HG02610 (cell line): ENCODE data around the gene TMPRSS13.
A peak's percentile ranks its signal among the peaks of the same experiment; 100 is the strongest.
"Not testable (repeated sequence)": the region's sequence is repeated elsewhere in the genome, so short reads cannot be mapped to it uniquely, and the experiment has no call there.

Experiments used
- ATAC-seq: cut with Tn5 transposase; IDR thresholded peaks from one replicate; pipeline ENCODE4 v1.9.1; 2021; ENCODE audit warnings: mild to moderate bottlenecking, moderate library complexity; ENCODE audit not compliant: unreplicated experiment

TMPRSS13 gene

DNA sequence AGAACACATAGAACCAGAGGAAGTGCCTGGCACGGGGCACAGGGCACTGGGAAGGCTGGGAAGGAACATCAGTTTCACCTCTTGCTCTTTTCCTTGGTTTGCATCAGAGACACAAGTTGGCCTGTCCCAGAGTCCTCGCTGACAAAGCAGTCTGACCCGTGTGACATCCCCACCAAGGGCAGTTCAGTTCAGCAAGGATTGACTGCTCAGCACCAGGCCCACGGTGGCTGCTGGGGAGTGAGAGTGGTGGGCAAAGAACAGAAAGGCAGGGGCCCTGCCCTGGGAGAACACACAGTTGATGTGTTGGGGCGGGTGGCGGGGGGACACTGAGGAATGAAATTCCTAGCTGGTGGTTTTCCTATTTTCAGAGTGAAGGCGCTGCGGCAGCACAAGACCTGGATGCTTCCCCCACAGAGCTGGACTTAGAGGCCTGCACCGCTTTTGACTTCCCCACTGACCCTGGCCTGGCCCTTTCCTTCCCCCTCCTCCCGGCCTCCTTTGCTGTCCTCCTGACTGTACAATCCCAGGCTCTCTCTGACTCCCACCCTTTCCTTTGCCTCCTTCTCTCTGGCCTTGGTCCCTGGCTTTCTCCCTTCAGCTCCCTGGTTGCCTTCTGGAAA lies 2.2 kb upstream of the TMPRSS13 start:
- ATAC-seq, result no peak

DNA sequence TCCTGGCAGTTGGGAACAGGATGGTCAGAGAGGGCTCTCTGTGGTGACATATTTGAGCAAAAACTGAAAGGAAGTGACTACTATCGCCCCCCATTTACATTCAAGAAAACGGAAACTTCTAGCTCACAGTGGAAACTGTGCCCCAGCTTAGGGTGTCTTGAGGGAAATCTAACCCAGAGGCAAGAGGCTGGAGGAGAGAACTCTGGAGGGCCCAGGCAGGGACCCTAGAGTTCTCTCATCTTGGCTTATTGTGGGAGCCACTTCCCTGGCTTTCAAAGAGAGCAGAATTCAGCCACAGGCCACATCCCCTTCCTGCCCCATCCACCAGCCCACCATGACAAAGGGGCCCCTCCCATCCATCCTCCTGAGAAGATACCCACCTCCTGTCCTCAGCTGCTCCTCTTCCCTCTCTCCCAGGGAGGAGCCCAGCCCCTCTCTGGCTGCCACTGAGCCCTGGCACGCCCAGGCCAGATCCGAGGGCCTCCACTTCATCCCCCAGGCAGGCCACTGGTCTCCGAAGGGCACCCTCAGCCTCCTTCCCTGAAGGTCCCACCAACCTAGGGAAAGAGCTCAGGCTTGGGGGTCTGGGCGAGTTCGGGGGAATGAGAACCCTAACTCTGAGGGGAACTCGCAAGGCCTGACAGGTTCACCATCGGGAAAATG lies 1.6 kb upstream of the TMPRSS13 start:
- ATAC-seq, result no peak

- ATAC-seq, result no peak
Measured at GRCh38 chr11:117929916-117930570, 841 bp upstream of the TMPRSS13 start.

DNA sequence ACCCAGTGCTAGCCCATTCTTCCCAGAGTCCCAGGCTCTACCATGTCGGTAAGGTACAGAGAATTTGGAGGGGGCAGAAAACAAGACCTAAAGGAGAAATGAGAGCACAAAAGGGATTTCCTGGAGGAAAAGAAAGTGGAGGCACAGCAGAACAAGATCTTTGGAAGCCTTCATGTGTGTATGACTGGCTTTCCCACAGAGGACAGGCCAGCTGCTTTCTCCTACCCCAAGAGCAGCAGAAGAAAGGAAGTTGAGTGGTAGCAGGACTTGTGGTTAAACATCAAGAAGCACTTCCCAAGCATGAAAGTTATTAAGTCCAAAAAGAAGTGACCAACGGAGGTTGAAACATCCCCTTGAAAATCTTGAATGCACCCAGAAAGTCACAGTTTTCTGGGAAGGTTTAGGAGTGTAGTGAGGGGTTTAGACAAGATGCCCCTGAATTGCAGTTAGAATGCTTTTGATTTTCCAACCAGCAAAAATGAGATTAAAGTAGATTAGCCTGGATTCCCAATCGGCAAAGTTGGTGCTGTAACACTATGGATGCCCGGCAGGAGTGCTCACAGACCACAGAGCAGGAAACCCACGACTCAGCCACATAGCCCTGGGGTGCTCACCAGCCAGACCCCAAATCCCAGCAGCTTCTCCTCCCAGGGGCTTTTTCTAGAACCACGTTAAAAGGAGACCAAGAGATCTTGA lies 608 bp downstream of the TMPRSS13 start:
- ATAC-seq, result no peak

DNA sequence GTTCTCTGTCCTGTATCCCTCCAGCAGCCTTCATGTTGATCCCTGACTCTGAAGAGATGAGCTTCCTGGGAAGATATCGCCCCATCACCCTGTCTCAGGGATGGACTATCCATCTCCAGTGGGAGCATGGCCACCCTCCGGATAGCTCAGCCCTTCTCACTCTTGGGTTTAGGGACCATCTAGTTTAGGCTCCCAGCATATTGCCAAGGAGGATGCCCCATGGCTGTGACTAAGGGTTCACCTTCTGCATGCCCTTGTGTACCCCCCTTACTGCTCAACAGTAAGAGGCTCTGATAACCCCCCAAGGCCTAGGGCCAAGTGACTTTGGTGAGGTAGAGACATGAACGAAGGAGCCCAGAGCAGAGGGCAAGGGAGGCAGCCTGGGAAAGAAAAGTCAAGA lies 1.3 kb downstream of the TMPRSS13 start:
- ATAC-seq, result no peak

GRCh38 chr11:117926166-117926565 lies 3.0 kb downstream of the TMPRSS13 start:
- ATAC-seq, result not testable (repeated sequence)

DNA sequence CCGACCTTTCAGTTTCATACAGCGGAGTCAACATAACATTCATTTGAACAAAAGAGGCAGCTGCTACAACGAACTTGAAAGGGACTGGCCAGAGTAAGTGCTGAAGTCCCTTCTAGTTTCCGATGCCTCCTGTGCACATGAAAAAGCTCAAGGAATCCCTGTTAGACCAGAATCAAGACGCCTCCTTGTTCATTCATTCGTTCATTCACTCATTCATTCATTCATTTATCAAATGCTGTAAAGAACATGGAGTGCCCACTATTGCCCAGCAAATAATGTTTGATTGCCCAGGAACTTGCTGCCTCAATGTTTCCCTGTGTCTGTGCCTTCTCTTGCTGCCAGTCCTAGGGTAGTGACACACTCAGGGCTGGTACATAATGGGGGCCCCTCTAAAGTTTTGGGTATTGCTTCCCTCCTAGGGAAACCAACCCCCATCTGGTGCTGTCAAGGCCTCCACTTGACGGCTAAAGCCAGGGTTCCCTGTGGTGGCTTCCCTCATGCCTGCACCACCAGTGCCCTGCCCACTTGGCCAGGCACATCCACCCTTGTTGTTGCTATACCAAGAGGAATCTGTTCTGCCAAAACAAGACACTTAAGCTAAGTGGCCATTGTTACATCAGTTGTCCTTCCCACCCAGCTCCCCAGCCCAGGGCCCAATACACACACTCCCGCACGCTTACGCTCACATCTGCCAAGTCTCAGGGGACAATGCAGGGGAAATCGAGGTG lies 3.8 kb downstream of the TMPRSS13 start:
- ATAC-seq, result no peak

GRCh38 chr11:117924631-117925170 lies 4.5 kb downstream of the TMPRSS13 start:
- ATAC-seq, result no peak

- ATAC-seq, result no peak
Measured at GRCh38 chr11:117923773-117924172, 5.4 kb downstream of the TMPRSS13 start.

GRCh38 chr11:117923275-117923674 lies 5.9 kb downstream of the TMPRSS13 start:
- no peak for ATAC-seq

DNA sequence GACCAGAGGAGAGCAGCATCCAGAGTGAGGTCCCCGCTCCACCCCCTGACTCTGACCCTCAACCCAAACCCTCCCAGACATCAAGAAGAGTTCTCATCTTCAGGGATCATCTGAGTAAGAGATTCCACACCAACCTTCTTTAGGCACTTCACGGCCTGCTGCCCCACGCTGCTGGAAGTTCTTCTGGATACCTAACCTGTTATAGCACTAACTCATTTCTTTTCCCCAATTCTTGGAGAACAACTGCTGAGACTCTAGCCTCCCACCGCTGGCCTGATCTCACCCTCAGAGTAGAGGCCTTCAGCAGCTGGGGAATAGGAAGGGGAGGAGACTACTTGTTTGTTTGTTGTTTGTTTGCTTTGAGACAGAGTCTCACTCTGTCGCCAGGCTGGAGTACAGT lies 7.3 kb downstream of the TMPRSS13 start:
- no peak for ATAC-seq

DNA sequence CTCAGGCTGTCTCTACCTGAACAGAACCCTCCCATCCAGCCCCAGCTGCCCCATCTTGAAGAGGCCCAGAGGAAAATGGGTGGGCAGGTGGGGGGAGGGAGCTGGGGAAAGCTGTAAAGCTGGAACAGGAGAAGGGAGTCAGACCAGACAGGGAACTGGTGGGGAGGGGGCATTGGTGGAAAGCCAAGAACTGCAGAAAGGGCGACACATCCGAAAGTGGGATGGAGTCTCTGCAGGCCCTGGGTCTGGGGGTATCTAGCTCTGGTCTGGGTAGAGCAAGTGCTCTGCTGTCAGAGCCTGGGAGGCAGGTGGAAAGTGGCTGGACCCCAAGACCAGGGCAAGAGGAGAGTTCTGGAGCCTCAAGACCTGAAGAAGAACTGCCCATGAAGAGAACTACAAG lies 7.7 kb downstream of the TMPRSS13 start:
- ATAC-seq, result no peak

- ATAC-seq, result peak; percentile 49
Measured at GRCh38 chr11:117919781-117920221, 9.4 kb downstream of the TMPRSS13 start.

- peak; percentile 27 for ATAC-seq
Measured at GRCh38 chr11:117919341-117919740, 9.9 kb downstream of the TMPRSS13 start.

- no peak for ATAC-seq
Measured at GRCh38 chr11:117918366-117919255, 10.6 kb downstream of the TMPRSS13 start.

- no peak for ATAC-seq
Measured at GRCh38 chr11:117917591-117918151, 11.5 kb downstream of the TMPRSS13 start.

DNA sequence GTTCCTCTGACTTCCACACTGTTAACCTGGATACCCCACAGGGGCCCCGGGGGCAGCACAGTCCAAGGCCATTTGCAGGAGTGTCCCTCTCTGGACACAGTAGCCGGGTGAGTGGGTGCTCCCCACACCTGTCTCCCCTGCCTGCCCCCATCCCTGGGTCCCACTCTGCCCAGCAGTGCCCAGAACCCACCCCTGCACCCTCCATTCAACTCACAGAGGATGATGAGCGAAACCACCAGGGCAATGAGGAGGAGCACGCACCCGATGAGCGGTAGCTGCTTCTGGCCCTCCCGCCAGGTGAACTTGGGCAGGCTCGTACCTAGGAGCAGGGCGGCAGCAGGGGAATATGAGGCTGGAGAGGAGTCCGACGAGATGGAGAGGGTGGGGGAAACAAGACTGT lies 12.2 kb downstream of the TMPRSS13 start:
- no peak for ATAC-seq

GRCh38 chr11:117915672-117916235 lies 13.4 kb downstream of the TMPRSS13 start:
- no peak for ATAC-seq

- ATAC-seq, result no peak
Measured at GRCh38 chr11:117914991-117915618, 14.1 kb downstream of the TMPRSS13 start.
